IPS-15b (cell line): ENCODE data around the gene PLEKHA8.

Source experiments
- H3K27me3 ChIP-seq: one replicate; pipeline ENCODE4 v1.6.1; 2013; ENCODE audit warnings: low read length; ENCODE audit not compliant: control insufficient read depth, insufficient read depth
- H3K36me3 ChIP-seq: one replicate; pipeline ENCODE4 v1.6.1; 2013; ENCODE audit warnings: low read length; ENCODE audit not compliant: control insufficient read depth, insufficient read depth
- H3K4me1 ChIP-seq: one replicate; pipeline ENCODE4 v1.6.1; 2013; ENCODE audit warnings: mild to moderate bottlenecking, low read length; ENCODE audit not compliant: control insufficient read depth, insufficient read depth
- H3K4me3 ChIP-seq: one replicate; pipeline ENCODE4 v1.5.1; 2013; ENCODE audit warnings: low read depth, low read length
- H3K9ac ChIP-seq: one replicate; pipeline ENCODE4 v1.6.1; 2013; ENCODE audit warnings: low read depth, mild to moderate bottlenecking, low read length
- H3K9me3 ChIP-seq: one replicate; pipeline ENCODE4 v1.6.1; 2013; ENCODE audit warnings: mild to moderate bottlenecking, low read length; ENCODE audit not compliant: control insufficient read depth, insufficient read depth

Gene PLEKHA8

DNA sequence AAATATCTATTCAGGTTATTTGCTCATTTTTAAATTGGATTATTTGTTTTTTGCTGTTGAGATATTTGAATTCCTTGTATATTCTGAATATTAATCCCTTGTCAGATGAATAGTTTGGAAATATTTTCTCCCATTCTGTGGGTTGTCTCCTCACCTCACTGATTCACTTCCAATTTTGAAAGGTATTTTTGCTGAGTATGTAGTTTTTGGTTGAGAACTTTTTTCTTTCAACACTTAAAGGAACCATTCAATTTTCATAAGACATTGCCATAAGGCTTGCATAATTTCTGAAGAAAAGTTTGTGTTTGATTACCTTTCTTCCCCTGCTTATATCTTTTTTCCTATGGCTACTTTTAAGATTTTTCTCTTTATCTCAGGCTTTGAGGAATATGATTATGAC lies 29.7 kb upstream of the PLEKHA8 start:
- Histone ChIP-seq H3K4me3 (no peak overlapping the region), H3K9ac (no peak overlapping the region), H3K36me3 (no peaks in the 10 kb centered on the region), H3K27me3 (no peaks in the 10 kb centered on the region), H3K4me1 (no peaks in the 10 kb centered on the region), H3K9me3 (no peaks in the 10 kb centered on the region)

GRCh38 chr7:30001998-30002397 lies 26.2 kb upstream of the PLEKHA8 start:
- H3K36me3 ChIP-seq: no peaks in the 10 kb centered on the region
- H3K4me3 ChIP-seq: no peak overlapping the region
- no peaks in the 10 kb centered on the region for H3K9me3 ChIP-seq
- H3K27me3 ChIP-seq: no peaks in the 10 kb centered on the region
- H3K9ac ChIP-seq: no peak overlapping the region
- no peaks in the 10 kb centered on the region for H3K4me1 ChIP-seq

DNA sequence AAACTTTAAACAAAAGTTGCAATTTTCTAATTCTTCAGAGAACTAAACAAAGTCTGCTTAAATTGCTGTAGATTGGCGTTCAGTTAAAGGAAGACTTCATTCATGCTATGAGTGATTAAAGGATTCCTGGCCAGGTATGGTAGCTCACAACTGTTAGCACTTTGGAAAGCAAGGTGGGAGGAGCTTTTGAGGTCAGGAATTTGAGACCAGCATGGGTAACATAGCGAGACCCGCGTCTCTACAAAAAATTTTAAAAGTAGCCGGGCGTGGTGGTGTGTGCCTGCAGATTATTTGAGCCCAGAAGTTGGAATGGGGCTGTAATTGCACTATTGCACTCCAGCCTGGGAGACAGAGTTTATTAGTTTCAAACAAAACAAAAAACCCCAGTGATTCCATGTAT lies 25.1 kb upstream of the PLEKHA8 start:
- Histone ChIP-seq H3K27me3 (no peaks in the 10 kb centered on the region), H3K9me3 (no peaks in the 10 kb centered on the region), H3K9ac (no peak overlapping the region), H3K4me1 (no peaks in the 10 kb centered on the region), H3K4me3 (no peak overlapping the region), H3K36me3 (no peaks in the 10 kb centered on the region)

DNA sequence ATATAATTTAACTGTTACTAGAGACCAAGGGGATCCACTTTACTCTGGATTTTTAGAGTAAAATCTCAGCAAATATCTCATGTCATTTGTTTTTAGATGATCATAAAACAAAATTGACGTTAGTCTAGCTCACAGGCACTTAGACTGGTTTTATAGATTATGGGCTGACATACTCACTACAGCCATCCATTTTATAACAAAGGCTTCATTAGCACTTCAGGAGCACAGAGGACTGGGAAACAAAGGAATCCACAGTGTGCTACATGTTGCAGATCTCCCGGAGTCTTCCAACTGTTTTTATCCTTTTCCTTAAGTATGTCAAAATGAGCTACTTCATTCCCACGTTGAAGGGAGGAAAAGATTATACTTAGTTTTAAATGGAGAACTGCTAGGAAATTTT lies 22.7 kb upstream of the PLEKHA8 start:
- no peaks in the 10 kb centered on the region for H3K27me3 ChIP-seq
- no peak overlapping the region for H3K4me3 ChIP-seq
- H3K36me3 ChIP-seq: no peaks in the 10 kb centered on the region
- H3K9ac ChIP-seq: no peak overlapping the region
- no peaks in the 10 kb centered on the region for H3K9me3 ChIP-seq
- no peaks in the 10 kb centered on the region for H3K4me1 ChIP-seq

DNA sequence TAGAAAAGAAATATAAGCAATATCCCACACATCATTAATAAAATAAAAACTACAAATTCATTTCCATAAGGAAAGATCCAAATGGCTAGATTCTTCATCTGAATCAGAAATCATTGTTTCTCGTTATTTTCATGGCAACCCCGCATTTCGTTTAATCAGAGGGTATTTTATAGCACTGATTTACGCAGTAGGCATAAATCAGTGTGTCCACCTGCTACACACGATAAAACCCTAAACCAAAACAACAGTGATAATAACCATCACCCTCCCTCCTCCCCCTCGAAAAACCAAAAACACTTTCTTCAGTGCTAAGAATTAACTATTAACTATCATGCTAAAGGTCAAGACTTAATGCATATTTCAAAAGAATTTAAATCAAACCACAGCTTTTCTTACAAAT lies 18.2 kb upstream of the PLEKHA8 start:
- H3K4me1 ChIP-seq: no peaks in the 10 kb centered on the region
- no peaks in the 10 kb centered on the region for H3K36me3 ChIP-seq
- no peaks in the 10 kb centered on the region for H3K9me3 ChIP-seq
- no peaks in the 10 kb centered on the region for H3K27me3 ChIP-seq
- no peak overlapping the region for H3K4me3 ChIP-seq
- no peak overlapping the region for H3K9ac ChIP-seq

- no peaks in the 10 kb centered on the region for H3K4me1 ChIP-seq
- H3K27me3 ChIP-seq: no peaks in the 10 kb centered on the region
- H3K9ac ChIP-seq: no peak overlapping the region
- no peaks in the 10 kb centered on the region for H3K9me3 ChIP-seq
- no peak overlapping the region for H3K4me3 ChIP-seq
- H3K36me3 ChIP-seq: no peaks in the 10 kb centered on the region
These were observed 15.5 kb upstream of the PLEKHA8 start for GRCh38 chr7:30012757-30013156.

DNA sequence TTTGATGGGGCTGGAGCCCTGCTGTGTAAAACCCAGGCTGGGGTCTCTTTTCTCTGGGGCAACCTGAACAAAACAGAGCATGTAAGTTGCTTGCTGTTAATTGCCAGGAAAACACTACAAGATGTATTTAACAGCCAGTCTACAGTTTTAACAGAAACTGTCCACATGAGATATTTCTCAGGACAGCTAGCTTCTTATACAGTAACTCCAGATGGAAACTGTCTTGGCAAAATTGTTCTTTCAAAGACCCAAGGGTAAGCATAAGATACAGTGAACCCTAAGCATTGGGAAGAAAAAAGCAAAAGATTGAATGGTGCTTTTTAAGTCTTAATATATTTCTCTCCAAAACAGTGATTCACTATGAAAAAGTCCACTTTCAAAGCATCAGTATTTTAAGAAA lies 9.8 kb upstream of the PLEKHA8 start:
- no peaks in the 10 kb centered on the region for H3K4me1 ChIP-seq
- no peaks in the 10 kb centered on the region for H3K9me3 ChIP-seq
- no peak overlapping the region for H3K4me3 ChIP-seq
- no peak overlapping the region for H3K9ac ChIP-seq
- no peaks in the 10 kb centered on the region for H3K27me3 ChIP-seq
- H3K36me3 ChIP-seq: no peaks in the 10 kb centered on the region

DNA sequence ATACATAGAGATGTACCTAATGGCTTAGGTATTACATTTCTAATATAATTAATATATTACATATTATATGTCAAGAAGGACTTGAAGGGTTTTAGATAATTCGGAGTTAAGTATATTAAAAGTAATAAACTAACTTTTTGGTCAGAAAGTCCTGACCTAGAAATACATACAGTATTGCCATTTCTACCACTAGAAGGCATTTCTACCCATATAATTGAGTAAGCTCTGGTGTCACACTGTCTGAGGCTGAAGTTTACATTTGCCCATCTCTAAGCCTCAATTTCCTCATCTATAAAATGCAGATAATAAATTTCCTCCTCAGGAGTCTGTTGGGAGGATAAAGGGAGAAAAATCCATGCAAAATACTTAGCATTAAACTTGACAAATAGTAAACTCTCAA lies 8.8 kb upstream of the PLEKHA8 start:
- Histone ChIP-seq H3K9me3 (no peaks in the 10 kb centered on the region), H3K9ac (no peak overlapping the region), H3K36me3 (no peaks in the 10 kb centered on the region), H3K27me3 (no peaks in the 10 kb centered on the region), H3K4me3 (no peak overlapping the region), H3K4me1 (no peaks in the 10 kb centered on the region)

DNA sequence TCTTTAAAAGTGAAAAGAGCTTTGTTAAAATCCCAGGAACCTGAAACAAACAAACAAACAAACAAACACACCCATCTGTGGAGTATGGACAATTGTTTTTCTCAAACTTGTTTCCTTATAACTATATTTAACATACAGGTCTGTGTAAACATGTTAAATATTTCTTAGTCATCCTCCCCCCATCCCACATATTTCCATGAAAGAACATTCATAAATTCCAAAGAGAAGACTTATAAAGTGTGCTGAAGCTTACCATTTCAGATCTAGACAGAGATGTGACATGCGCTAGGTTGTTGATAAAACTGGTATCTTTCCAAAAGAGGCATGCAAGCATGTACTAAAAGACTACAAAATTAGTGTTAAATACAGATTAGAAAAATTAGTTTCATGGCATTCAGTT lies 8.3 kb upstream of the PLEKHA8 start:
- H3K9me3 ChIP-seq: no peaks in the 10 kb centered on the region
- no peaks in the 10 kb centered on the region for H3K27me3 ChIP-seq
- H3K9ac ChIP-seq: no peak overlapping the region
- H3K36me3 ChIP-seq: no peaks in the 10 kb centered on the region
- H3K4me3 ChIP-seq: no peak overlapping the region
- peaks cover 3% of the 10 kb centered on the region for H3K4me1 ChIP-seq

- Histone ChIP-seq H3K27me3 (no peaks in the 10 kb centered on the region), H3K36me3 (no peaks in the 10 kb centered on the region), H3K9ac (no peak overlapping the region), H3K4me3 (no peak overlapping the region), H3K9me3 (no peaks in the 10 kb centered on the region), H3K4me1 (peaks cover 3% of the 10 kb centered on the region)
These were observed 7.7 kb upstream of the PLEKHA8 start for GRCh38 chr7:30020535-30020934.

- Histone ChIP-seq H3K4me1 (peaks cover 3% of the 10 kb centered on the region), H3K4me3 (no peak overlapping the region), H3K36me3 (no peaks in the 10 kb centered on the region), H3K27me3 (no peaks in the 10 kb centered on the region), H3K9ac (no peak overlapping the region), H3K9me3 (no peaks in the 10 kb centered on the region)
These were observed 5.2 kb upstream of the PLEKHA8 start for GRCh38 chr7:30022991-30023390.

DNA sequence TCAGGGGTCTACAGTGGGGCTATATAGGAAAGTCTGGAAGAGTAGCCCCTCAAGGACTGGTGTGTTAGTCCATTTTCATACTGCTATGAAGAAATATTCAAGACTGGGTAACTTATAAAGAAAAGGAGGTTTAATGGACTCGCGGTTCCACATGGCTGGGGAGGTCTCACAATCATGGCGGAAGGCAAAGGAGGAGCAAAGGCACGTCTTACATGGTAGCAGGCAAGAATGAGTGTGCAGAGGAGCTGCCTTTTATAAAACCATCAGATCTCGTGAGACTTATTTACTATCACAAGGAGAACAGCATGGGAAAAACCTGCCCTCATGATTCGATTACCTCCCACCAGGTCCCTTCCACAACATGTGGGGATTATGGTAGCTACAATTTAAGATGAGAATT lies 4.7 kb upstream of the PLEKHA8 start:
- Histone ChIP-seq H3K9me3 (no peaks in the 10 kb centered on the region), H3K36me3 (no peaks in the 10 kb centered on the region), H3K4me1 (peaks cover 3% of the 10 kb centered on the region), H3K27me3 (no peaks in the 10 kb centered on the region), H3K9ac (no peak overlapping the region), H3K4me3 (no peak overlapping the region)
